Smooth muscle cell of the pulmonary artery (primary cell): ENCODE measurements around the gene DLEC1. TPM values are rescaled to one million over a fixed set of nuclear protein-coding genes. Genes with fewer than 3 reads are reported as not detected.

Experiments used
- total RNA-seq: library from RNA; depleted of rRNA; stranded (reverse); fragments of >200 nt; gene quantifications from 2 replicates; pipeline ENCODE4 v1.2.3, GENCODE V29; 2014

The DLEC1 gene
- 0.13 and 0.17 TPM in 2 replicates for total RNA-seq

GRCh38 chr3:38039101-38039898 lies at the start of gene DLEC1:
Gene DLEC1, plus strand, starts transcription at chr3:38039208. Its CDS starts 18 bp downstream, at chr3:38039226.

DNA sequence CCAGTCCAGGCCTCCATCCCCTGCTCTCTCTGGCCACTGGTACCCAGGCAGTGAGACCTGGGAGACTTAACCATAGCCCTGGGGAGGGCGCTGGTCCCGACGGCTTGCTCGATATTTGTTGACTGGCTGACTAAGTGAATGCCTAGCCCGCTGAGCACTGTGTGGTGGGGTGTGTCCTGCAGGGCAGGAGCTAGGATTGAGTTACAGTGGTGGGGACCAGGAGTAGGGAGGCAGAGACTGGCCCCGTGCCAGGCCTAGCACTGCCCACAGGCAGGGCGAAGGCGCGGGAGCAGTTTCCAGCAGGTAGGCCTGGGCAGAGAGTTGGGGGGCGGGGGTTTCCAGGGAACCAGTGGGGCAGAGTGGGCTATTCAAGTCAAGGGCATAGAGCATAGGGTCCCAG lies 48.5 kb upstream of the DLEC1 start, which contains the start of gene VILL:
TSS of gene VILL (plus strand) at position 260 of the 400 bp plus-strand sequence. CDS start 2,887 bp downstream, outside the sequence.

GRCh38 chr3:38029400-38030125 lies 9.4 kb upstream of the DLEC1 start, which contains the start of gene PLCD1:
Gene PLCD1, minus strand, starts transcription at chr3:38029642. Its CDS starts 103 bp downstream, at chr3:38029539.

GRCh38 chr3:38136777-38137614 lies 98.0 kb downstream of the DLEC1 start, which contains the start of gene ACAA1:
Gene ACAA1, minus strand, starts transcription at chr3:38137127. Its CDS starts 92 bp downstream, at chr3:38137035.

DNA sequence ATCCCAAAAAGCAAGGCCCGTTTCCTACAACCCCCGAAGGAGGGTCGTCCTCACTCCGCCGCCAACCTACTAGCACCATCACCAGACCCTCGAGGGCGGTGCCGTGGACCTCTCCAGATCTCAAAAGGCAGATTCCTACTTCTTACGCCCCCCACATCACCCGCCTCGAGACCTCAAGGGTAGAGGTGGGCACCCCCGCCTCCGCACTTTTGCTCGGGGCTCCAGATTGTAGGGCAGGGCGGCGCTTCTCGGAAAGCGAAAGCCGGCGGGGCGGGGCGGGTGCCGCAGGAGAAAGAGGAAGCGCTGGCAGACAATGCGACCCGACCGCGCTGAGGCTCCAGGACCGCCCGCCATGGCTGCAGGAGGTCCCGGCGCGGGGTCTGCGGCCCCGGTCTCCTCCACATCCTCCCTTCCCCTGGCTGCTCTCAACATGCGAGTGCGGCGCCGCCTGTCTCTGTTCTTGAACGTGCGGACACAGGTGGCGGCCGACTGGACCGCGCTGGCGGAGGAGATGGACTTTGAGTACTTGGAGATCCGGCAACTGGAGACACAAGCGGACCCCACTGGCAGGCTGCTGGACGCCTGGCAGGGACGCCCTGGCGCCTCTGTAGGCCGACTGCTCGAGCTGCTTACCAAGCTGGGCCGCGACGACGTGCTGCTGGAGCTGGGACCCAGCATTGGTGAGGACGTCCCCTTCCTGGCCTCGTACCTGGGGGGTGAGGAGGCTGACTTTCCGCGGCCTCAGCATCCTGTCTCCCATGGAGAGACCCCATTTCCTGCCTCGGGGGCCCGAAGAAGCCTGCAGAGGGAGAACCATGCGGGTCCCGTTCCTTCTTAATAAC lies 99.6 kb downstream of the DLEC1 start, which contains the start of gene MYD88:
TSS of gene MYD88 (plus strand) at position 313 of the 842 bp plus-strand sequence. CDS start at position 353, 40 bp downstream.

GRCh38 chr3:38164952-38165721 lies 126.1 kb downstream of the DLEC1 start, which contains the start of gene OXSR1:
Gene OXSR1, plus strand, starts transcription at chr3:38165537. Its CDS starts 340 bp downstream, at chr3:38165877.

Other genes with a start within 250 kb of the DLEC1 start
- 24.4 and 26.1 TPM in 2 replicates for gene CTDSPL, start 177.3 kb upstream of the DLEC1 start, total RNA-seq
- 6.3 and 7.2 TPM in 2 replicates for gene VILL, start 48.4 kb upstream of the DLEC1 start, total RNA-seq
- 39.2 and 44.8 TPM in 2 replicates for gene PLCD1, start 9.6 kb upstream of the DLEC1 start, total RNA-seq
- gene ACAA1, start 97.9 kb downstream of the DLEC1 start, total RNA-seq: 25.3 and 28.1 TPM in 2 replicates
- gene MYD88, start 99.5 kb downstream of the DLEC1 start, total RNA-seq: 13.2 and 13.9 TPM in 2 replicates
- gene OXSR1, start 126.3 kb downstream of the DLEC1 start, total RNA-seq: 40.7 and 51.3 TPM in 2 replicates
- 0.46 and 1.2 TPM in 2 replicates for gene SLC22A13, start 226.6 kb downstream of the DLEC1 start, total RNA-seq
- gene SLC22A14, start 243.1 kb downstream of the DLEC1 start, total RNA-seq: 0.46 and 0.66 TPM in 2 replicates